Keratinocyte (primary cell): ENCODE results near the gene MAD1L1. TPM values are rescaled to one million over a fixed set of nuclear protein-coding genes. Genes with fewer than 3 reads are reported as not detected.

ENCODE experiments used
- DNase-seq: peaks from one replicate; pipeline ENCODE4 v3.0.0-alpha.2; 2011; ENCODE audit warnings: low read depth, missing footprints, low spot score
- FAIRE-seq: peaks from 2 replicates; lab custom pipeline; 2011; peaks lifted over from hg19 to GRCh38; lab: Jason Lieb, UNC
- H2AFZ ChIP-seq: 2 replicates; pipeline ENCODE4 v1.6.0; 2012; ENCODE audit warnings: low read length, control low read depth, inconsistent platforms; ENCODE audit not compliant: control insufficient read depth
- H3K27ac ChIP-seq: 2 replicates; pipeline ENCODE4 v1.5.1; 2011; ENCODE audit warnings: low read length; ENCODE audit not compliant: control insufficient read depth, insufficient read depth
- H3K27me3 ChIP-seq: 3 replicates; pipeline ENCODE4 v1.6.0; 2011; ENCODE audit warnings: low read length; ENCODE audit not compliant: control insufficient read depth, insufficient read depth; ENCODE audit errors: extremely low read depth
- H3K36me3 ChIP-seq, 2 experiments: 2 replicates in 1 of 2; 3 replicates in 1 of 2; pipeline ENCODE4 v1.5.1; 2011; ENCODE audit warnings: low read length in 2 of 2, mild to moderate bottlenecking in 1 of 2; ENCODE audit not compliant: control insufficient read depth in 2 of 2, insufficient read depth in 2 of 2; ENCODE audit errors: extremely low read depth in 1 of 2
- H3K4me1 ChIP-seq: 3 replicates; pipeline ENCODE4 v1.5.1; 2011; ENCODE audit warnings: low read length; ENCODE audit not compliant: control insufficient read depth, insufficient read depth; ENCODE audit errors: extremely low read depth
- H3K4me2 ChIP-seq: 3 replicates; pipeline ENCODE4 v1.6.0; 2011; ENCODE audit warnings: low read depth, low read length; ENCODE audit not compliant: control insufficient read depth, insufficient read depth; ENCODE audit errors: extremely low read depth
- H3K4me3 ChIP-seq, 3 experiments: fragments of 200-600 bp in 1 of 3; sonication (generic) in 1 of 3; 2 replicates in 2 of 3; 3 replicates in 1 of 3; pipeline ENCODE4 v1.5.1; 2011 to 2016; ENCODE audit warnings: low read length in 3 of 3, mild to moderate bottlenecking in 3 of 3, control low read depth in 2 of 3, inconsistent platforms in 1 of 3, low read depth in 1 of 3, mixed read lengths in 1 of 3, mixed run types in 1 of 3, moderate library complexity in 1 of 3; ENCODE audit not compliant: control insufficient read depth in 2 of 3, insufficient read depth in 2 of 3; ENCODE audit errors: extremely low read depth in 1 of 3
- H3K79me2 ChIP-seq: 2 replicates; pipeline ENCODE4 v1.6.0; 2012; ENCODE audit warnings: low read length; ENCODE audit not compliant: control insufficient read depth, insufficient read depth
- H3K9ac ChIP-seq: 3 replicates; pipeline ENCODE4 v1.6.0; 2011; ENCODE audit warnings: low read length; ENCODE audit not compliant: control insufficient read depth, insufficient read depth; ENCODE audit errors: extremely low read depth
- H3K9me1 ChIP-seq: 3 replicates; pipeline ENCODE4 v1.6.0; 2011; ENCODE audit warnings: low read length; ENCODE audit not compliant: control insufficient read depth, insufficient read depth; ENCODE audit errors: extremely low read depth
- H3K9me3 ChIP-seq: 2 replicates; pipeline ENCODE4 v1.5.1; 2012; ENCODE audit warnings: low read depth, low read length; ENCODE audit not compliant: control insufficient read depth
- H4K20me1 ChIP-seq: 3 replicates; pipeline ENCODE4 v1.6.0; 2011; ENCODE audit warnings: low read length; ENCODE audit not compliant: control insufficient read depth, insufficient read depth; ENCODE audit errors: extremely low read depth
- CTCF ChIP-seq, 3 experiments: IDR thresholded peaks in 1 of 3; conservative IDR thresholded peaks in 1 of 3; optimal IDR thresholded peaks in 1 of 3; 2 replicates in 2 of 3; 3 replicates in 1 of 3; pipeline versions ENCODE3 to v1.5.1; 2011; ENCODE audit warnings: low read length in 3 of 3, mild to moderate bottlenecking in 3 of 3, moderate library complexity in 2 of 3, control low read depth in 1 of 3, inconsistent platforms in 1 of 3; ENCODE audit not compliant: insufficient read depth in 2 of 3; ENCODE audit errors: extremely low read depth in 1 of 3
- EZH2 ChIP-seq: IDR thresholded peaks from one replicate; pipeline ENCODE4 v1.6.1; 2012; ENCODE audit warnings: inconsistent platforms, mild to moderate bottlenecking, low read length, moderate library complexity
- dilution Hi-C: fragments of 300-500 bp; cut with MboI; formaldehyde crosslinking; loops from one replicate; pipeline ENCODE4 v1.7.0; 2020; ENCODE audit warnings: low sequenced_read_pairs; ENCODE audit not compliant: extremely low pct_ligation_motif_present
- polyA plus RNA-seq, 5 experiments: library from polyadenylated mRNA; depleted of rRNA in 3 of 5; stranded (reverse) in 3 of 5; stranded (forward) in 1 of 5; unstranded in 1 of 5; fragments of >200 nt; gene quantifications; 1 replicate in 1 of 5; 2 replicates in 3 of 5; 3 replicates in 1 of 5; pipeline versions ENCODE4 v1.2.1 to v1.2.3, GENCODE V29; 2011 to 2012; ENCODE audit warnings: missing spikeins in 2 of 5, low read depth in 1 of 5, low replicate concordance in 1 of 5

MAD1L1 gene
- polyA plus RNA-seq, 1 donor (not counting 4 experiments of a cell fraction or from before 2014, with no cell fraction given): 18.0 TPM

DNA sequence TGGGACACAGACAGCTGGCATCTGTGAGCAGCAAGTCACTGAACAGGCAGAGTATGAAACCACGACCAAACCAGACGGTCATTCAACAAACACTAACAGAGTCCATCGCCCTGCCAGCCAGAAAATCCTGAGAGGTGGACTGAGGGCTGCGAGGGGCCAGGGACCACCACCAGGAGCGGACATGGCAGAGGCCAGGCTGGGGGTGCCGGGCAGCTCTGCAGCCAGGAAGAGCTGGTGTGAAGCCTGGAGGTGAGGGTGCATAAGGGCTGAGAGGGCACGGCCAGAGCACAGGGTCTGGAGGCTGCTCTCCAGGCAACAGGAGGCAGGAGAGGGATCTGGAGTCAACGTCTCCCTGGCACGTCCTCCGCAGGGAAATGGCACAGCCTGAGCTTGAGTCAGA, 15.5 kb downstream of the MAD1L1 start:
- FAIRE-seq: no peak
- no peaks in the 10 kb centered on the region for H3K4me1 ChIP-seq
- no peaks in the 10 kb centered on the region for H3K27me3 ChIP-seq
- H3K27ac ChIP-seq: no peak overlapping the region
- TF ChIP-seq EZH2: no peak
- H3K36me3 ChIP-seq: peaks cover 33 to 44% of the 10 kb centered on the region in 2 experiments
- no peak overlapping the region for H2AFZ ChIP-seq
- H4K20me1 ChIP-seq: no peaks in the 10 kb centered on the region
- peaks cover 17% of the 10 kb centered on the region for H3K79me2 ChIP-seq
- no peak overlapping the region for H3K4me2 ChIP-seq
- no peaks in the 10 kb centered on the region for H3K9me3 ChIP-seq
- no peak overlapping the region for H3K9ac ChIP-seq
- no peaks in the 10 kb centered on the region for H3K9me1 ChIP-seq
- dilution Hi-C loops: no loop called here
- H3K4me3 ChIP-seq: no peak overlapping the region
- DNase-seq: no peak

- no peak overlapping the region for H3K9ac ChIP-seq
- no peaks in the 10 kb centered on the region for H3K4me1 ChIP-seq
- H2AFZ ChIP-seq: no peak overlapping the region
- H3K79me2 ChIP-seq: peaks cover 10% of the 10 kb centered on the region
- dilution Hi-C loops: no loop called here
- H3K36me3 ChIP-seq: peaks cover 28 to 48% of the 10 kb centered on the region in 2 experiments
- DNase-seq (no peak), FAIRE-seq (no peak)
- H3K27me3 ChIP-seq: no peaks in the 10 kb centered on the region
- no peak for TF ChIP-seq CTCF (optimal IDR thresholded peaks at IDR 0.05 in 1 of 3, IDR thresholded peaks at IDR 0.05 in 1 of 3, conservative IDR thresholded peaks at IDR 0.05 in 1 of 3; ENCODE audit: extremely low read depth in 1 of 3, insufficient read depth in 2 of 3, low read length in 3 of 3)
- no peak for TF ChIP-seq EZH2
- no peaks in the 10 kb centered on the region for H3K9me3 ChIP-seq
- H3K4me2 ChIP-seq: no peak overlapping the region
- no peaks in the 10 kb centered on the region for H4K20me1 ChIP-seq
- H3K4me3 ChIP-seq: no peak overlapping the region
- no peak overlapping the region for H3K27ac ChIP-seq
- no peaks in the 10 kb centered on the region for H3K9me1 ChIP-seq
Measured at GRCh38 chr7:2215851-2216250, 16.9 kb downstream of the MAD1L1 start.

DNA sequence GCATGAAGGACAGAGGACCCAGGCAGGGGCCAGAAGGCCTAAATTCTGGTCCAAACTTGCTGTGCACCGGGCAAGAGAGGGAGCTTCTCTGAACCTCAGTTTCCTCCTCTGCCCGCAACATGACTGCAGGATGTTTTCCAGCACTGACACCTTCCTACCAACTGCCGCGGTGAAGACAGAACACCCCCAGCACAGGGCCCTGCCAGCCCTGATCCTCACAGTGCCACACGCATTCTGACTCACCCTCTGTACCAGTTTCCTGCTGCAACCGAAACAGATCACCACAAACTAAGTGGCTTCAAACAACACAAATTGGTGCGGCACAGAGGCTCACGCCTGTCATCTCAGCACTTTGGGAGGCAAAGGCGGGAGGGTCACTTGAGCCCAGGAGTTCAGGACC, 18.1 kb downstream of the MAD1L1 start:
- Histone ChIP-seq H3K36me3 (peaks cover 28 to 51% of the 10 kb centered on the region in 2 experiments), H3K9me3 (no peaks in the 10 kb centered on the region), H3K4me2 (no peak overlapping the region), H2AFZ (no peak overlapping the region), H3K27ac (no peak overlapping the region), H4K20me1 (no peaks in the 10 kb centered on the region), H3K4me1 (no peaks in the 10 kb centered on the region), H3K4me3 (no peak overlapping the region), H3K79me2 (no peaks in the 10 kb centered on the region), H3K9me1 (no peaks in the 10 kb centered on the region), H3K9ac (no peak overlapping the region), H3K27me3 (no peaks in the 10 kb centered on the region)
- FAIRE-seq (no peak), DNase-seq (no peak)
- dilution Hi-C loops: no loop called here
- TF ChIP-seq CTCF (optimal IDR thresholded peaks at IDR 0.05 in 1 of 3, IDR thresholded peaks at IDR 0.05 in 1 of 3, conservative IDR thresholded peaks at IDR 0.05 in 1 of 3; ENCODE audit: extremely low read depth in 1 of 3, insufficient read depth in 2 of 3, low read length in 3 of 3): no peak
- no peak for TF ChIP-seq EZH2
